ENCODE data around the gene RTF1. TPM values are rescaled to one million over a fixed set of nuclear protein-coding genes. Genes with fewer than 3 reads are reported as not detected.

RTF1 gene
- polyA plus RNA-seq, 2 of the 4 experiments (the other 2 are of a cell fraction), result 21.1 to 22.8 TPM

GRCh38 chr15:41435037-41435786 is 18.3 kb downstream of the RTF1 start (continued):
- TF ChIP-seq E2F6 (IDR thresholded peaks at IDR 0.05; ENCODE audit: borderline replicate concordance, low read depth) (no peak), SMC3 (IDR thresholded peaks at IDR 0.05) (no peak), CHD4 (IDR thresholded peaks at IDR 0.05; ENCODE audit: borderline replicate concordance) (no peak), PHF8 (IDR thresholded peaks at IDR 0.05; ENCODE audit: borderline replicate concordance, low read depth) (no peak), BCL3 (IDR thresholded peaks at IDR 0.05) (no peak), NPAS2 (CRISPR knock-in tag; IDR thresholded peaks at IDR 0.05; ENCODE audit: borderline replicate concordance) (no peak), CBX8 (IDR thresholded peaks at IDR 0.05) (no peak)

- ATAC-seq (no peak), FAIRE-seq (no peak), DNase-seq (ENCODE audit: low read depth in 1 of 2, low spot score in 1 of 2) (no peak)
- no peaks in the 10 kb centered on the region for H3K4me1 ChIP-seq
- no peak overlapping the region for H3K4me2 ChIP-seq
- no peaks in the 10 kb centered on the region for H3K9me3 ChIP-seq
- WGBS (ENCODE audit: missing lambda C conversion rate), result 87% methylated on average over 4 of the region's 4 CpGs
- ChIA-PET CTCF (interaction anchor here (0.7 kb wide), 1 partner anchor 45 kb away, joined by 3 read pairs; no protein-coding TSS in a partner anchor), POLR2A (interaction anchor here (0.5 kb wide), 1 partner anchor 23 kb away, joined by 4 read pairs; no protein-coding TSS in a partner anchor)
- TF ChIP-seq ZNF302 (CRISPR knock-in tag; IDR thresholded peaks at IDR 0.05) (no peak), ZC3H11A (IDR thresholded peaks at IDR 0.05) (no peak), POLR2AphosphoS2 (conservative IDR thresholded peaks at IDR 0.05; ENCODE audit: low read length) (no peak), RCOR1 (IDR thresholded peaks at IDR 0.05; ENCODE audit: low read depth, low read length) (no peak), BHLHE40 (IDR thresholded peaks at IDR 0.05; ENCODE audit: low read depth, low read length) (no peak), HEYL (CRISPR knock-in tag; IDR thresholded peaks at IDR 0.05) (no peak), CHD4 (IDR thresholded peaks at IDR 0.05; ENCODE audit: borderline replicate concordance) (no peak), E2F6 (IDR thresholded peaks at IDR 0.05; ENCODE audit: borderline replicate concordance, low read depth) (no peak), POLR2A (IDR thresholded peaks at IDR 0.05; ENCODE audit: low read length) (no peak), NR3C1 (IDR thresholded peaks at IDR 0.05) (no peak), JUN (IDR thresholded peaks at IDR 0.05) (no peak), HMGXB4 (CRISPR knock-in tag; IDR thresholded peaks at IDR 0.05; ENCODE audit: borderline replicate concordance) (no peak), HOXB13 (CRISPR knock-in tag; IDR thresholded peaks at IDR 0.05; ENCODE audit: low read depth) (no peak), FOSL2 (IDR thresholded peaks at IDR 0.05) (no peak), FOSL2 (CRISPR knock-in tag; IDR thresholded peaks at IDR 0.05) (no peak), CBX2 (IDR thresholded peaks at IDR 0.05; ENCODE audit: borderline replicate concordance, low read depth) (no peak)
- no peak overlapping the region for H3K27ac ChIP-seq
- H3K4me3 ChIP-seq, result no peak overlapping the region
Measured at GRCh38 chr15:41437448-41437847, 20.6 kb downstream of the RTF1 start.

GRCh38 chr15:41438206-41438605 is 21.3 kb downstream of the RTF1 start:
- Histone ChIP-seq H3K4me3 (no peak overlapping the region), H3K4me2 (no peak overlapping the region), H3K9me3 (no peaks in the 10 kb centered on the region), H3K27ac (no peak overlapping the region), H3K4me1 (no peaks in the 10 kb centered on the region)
- ChIA-PET CTCF (no interaction called here), POLR2A (interaction anchor here (0.5 kb wide), 1 partner anchor 23 kb away, joined by 4 read pairs; no protein-coding TSS in a partner anchor)
- DNase-seq (ENCODE audit: low read depth in 1 of 2, low spot score in 1 of 2) (no peak), ATAC-seq (no peak), FAIRE-seq (no peak)
- WGBS (ENCODE audit: missing lambda C conversion rate), result 90% methylated on average over 11 of the region's 11 CpGs
- TF ChIP-seq REST (IDR thresholded peaks at IDR 0.05) (no peak), ELK1 (IDR thresholded peaks at IDR 0.05; ENCODE audit: low read depth, low read length) (no peak), GATA3 (IDR thresholded peaks at IDR 0.05; ENCODE audit: borderline replicate concordance) (no peak), CBX8 (IDR thresholded peaks at IDR 0.05) (no peak), MYC (IDR thresholded peaks at IDR 0.05; ENCODE audit: borderline replicate concordance, low read length) (no peak)

All from A549 (cell line).